ENCODE results near the gene NEAT1.

Gene NEAT1

GRCh38 chr11:65489035-65489705, 66.6 kb downstream of the NEAT1 start:
- peak overlapping the region; percentile 58 for H3K4me3 ChIP-seq (ENCODE audit: low read length)

DNA sequence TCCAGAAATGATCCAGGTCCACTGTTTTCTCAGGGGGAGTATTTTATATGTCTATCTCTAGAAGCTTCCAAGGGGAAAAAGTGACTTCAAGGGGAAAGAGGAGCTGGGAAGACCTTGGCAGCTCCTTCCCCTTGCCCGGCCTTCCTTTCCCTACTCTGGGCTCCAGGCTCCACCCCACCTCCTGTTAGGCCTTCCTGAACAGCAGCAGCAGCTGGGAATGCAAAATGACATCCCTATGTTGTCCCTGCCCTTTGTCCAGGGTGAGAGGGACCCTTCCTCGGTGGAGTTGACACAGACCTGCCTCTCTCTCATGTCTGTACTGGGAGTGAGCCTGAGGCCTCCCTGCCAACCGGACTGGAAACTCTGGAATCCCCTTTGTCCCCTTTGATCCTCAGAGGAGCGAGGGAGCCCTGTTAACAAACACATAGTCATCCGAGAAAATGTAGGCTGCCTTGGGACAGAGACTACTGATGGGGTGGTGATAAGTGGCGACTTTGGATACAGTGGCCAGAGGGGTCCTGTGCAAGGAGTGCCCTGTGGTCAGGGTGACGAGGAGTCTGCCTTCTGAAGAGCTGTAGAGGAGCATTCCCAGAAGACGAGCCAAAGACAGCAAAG, 67.2 kb downstream of the NEAT1 start:
- Histone ChIP-seq H3K27me3 (replicated peaks; ENCODE audit: control insufficient read depth, insufficient read depth, low read length) (no peaks in the 10 kb centered on the region), H3K9me3 (ENCODE audit: control insufficient read depth, low read length) (no peaks in the 10 kb centered on the region), H3K4me1 (ENCODE audit: control insufficient read depth, insufficient read depth, low read length) (peaks cover 95% of the 10 kb centered on the region), H3K9ac (ENCODE audit: low read length) (peak overlapping the region; percentile 94), H3K4me3 (ENCODE audit: low read length) (peak overlapping the region; percentile 23), H3K36me3 (ENCODE audit: control insufficient read depth, insufficient read depth, low read length, severe bottlenecking) (no peaks in the 10 kb centered on the region)
- DNase-seq (ENCODE audit: low read depth) = peak; percentile 63

More at GRCh38 chr11:65489035-65489705, 66.6 kb downstream of the NEAT1 start:
- H3K4me1 ChIP-seq (ENCODE audit: control insufficient read depth, insufficient read depth, low read length) = peaks cover 93% of the 10 kb centered on the region
- no peaks in the 10 kb centered on the region for H3K9me3 ChIP-seq (ENCODE audit: control insufficient read depth, low read length)
- peak overlapping the region; percentile 94 for H3K9ac ChIP-seq (ENCODE audit: low read length)
- no peaks in the 10 kb centered on the region for H3K27me3 ChIP-seq (replicated peaks; ENCODE audit: control insufficient read depth, insufficient read depth, low read length)
- no peaks in the 10 kb centered on the region for H3K36me3 ChIP-seq (ENCODE audit: control insufficient read depth, insufficient read depth, low read length, severe bottlenecking)
- peak; percentile 86 for DNase-seq (ENCODE audit: low read depth)

- Histone ChIP-seq H3K4me1 (ENCODE audit: control insufficient read depth, insufficient read depth, low read length) (peaks cover 92% of the 10 kb centered on the region), H3K9me3 (ENCODE audit: control insufficient read depth, low read length) (no peaks in the 10 kb centered on the region), H3K9ac (ENCODE audit: low read length) (peak overlapping the region; percentile 94), H3K4me3 (ENCODE audit: low read length) (peak overlapping the region; percentile 71), H3K36me3 (ENCODE audit: control insufficient read depth, insufficient read depth, low read length, severe bottlenecking) (no peaks in the 10 kb centered on the region), H3K27me3 (replicated peaks; ENCODE audit: control insufficient read depth, insufficient read depth, low read length) (no peaks in the 10 kb centered on the region)
- DNase-seq (ENCODE audit: low read depth) = peak; percentile 24
Measured at GRCh38 chr11:65491163-65491465, 68.5 kb downstream of the NEAT1 start.

DNA sequence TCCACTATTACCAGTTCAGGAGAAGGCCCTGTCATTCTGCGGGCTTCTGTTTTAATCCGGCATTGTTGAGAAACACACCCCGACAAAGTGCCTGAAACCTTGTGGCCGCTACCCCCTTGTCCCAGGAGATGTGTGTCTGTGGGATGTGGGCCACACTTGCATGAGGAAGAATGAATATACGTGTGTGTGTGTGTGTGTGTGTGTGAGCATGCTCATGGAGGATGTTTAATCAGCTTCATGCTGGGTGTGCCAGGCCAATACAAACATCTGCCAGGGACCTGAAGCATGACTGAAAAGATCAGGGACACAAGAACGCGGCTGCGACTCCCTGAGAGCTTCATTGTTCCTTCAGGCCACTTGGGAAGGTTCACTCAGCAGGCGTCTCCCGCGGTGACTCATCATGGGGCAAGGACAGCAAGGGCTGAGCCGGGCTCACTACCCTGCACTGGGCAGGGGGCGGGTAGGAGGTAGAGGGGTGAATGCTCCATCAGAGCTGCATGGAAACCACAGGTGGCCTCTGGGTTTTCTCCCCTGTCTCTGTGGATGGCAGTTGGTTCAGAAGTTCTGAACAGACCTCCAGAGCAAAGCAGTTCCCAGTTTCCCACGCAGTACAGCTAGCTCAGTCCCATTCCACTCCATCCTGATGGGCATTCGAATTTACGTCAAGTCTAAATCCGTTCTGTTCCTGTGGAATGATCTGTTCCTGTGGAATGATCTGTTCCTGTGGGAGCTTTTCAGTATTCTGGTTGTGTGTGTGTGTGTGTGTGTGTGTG, 69.2 kb downstream of the NEAT1 start:
- peak; percentile 94 for DNase-seq (ENCODE audit: low read depth)
- Histone ChIP-seq H3K9me3 (ENCODE audit: control insufficient read depth, low read length) (no peaks in the 10 kb centered on the region), H3K27me3 (replicated peaks; ENCODE audit: control insufficient read depth, insufficient read depth, low read length) (no peaks in the 10 kb centered on the region), H3K4me1 (ENCODE audit: control insufficient read depth, insufficient read depth, low read length) (peaks cover 92% of the 10 kb centered on the region), H3K36me3 (ENCODE audit: control insufficient read depth, insufficient read depth, low read length, severe bottlenecking) (no peaks in the 10 kb centered on the region), H3K9ac (ENCODE audit: low read length) (peak overlapping the region; percentile 94), H3K4me3 (ENCODE audit: low read length) (peak overlapping the region; percentile 71)

DNA sequence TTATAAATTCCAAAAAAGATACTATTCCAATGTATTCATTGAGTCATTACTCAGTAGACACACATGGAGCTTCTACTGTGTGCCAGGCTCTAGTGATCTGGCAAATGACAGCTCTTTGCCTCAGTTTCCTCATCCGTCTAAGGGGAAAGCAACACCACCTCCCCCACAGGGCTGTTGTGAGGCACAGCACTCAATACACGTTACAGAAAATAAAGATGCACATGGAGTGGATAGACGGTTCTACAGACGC, 69.7 kb downstream of the NEAT1 start:
- Histone ChIP-seq H3K27me3 (replicated peaks; ENCODE audit: control insufficient read depth, insufficient read depth, low read length) (no peaks in the 10 kb centered on the region), H3K4me1 (ENCODE audit: control insufficient read depth, insufficient read depth, low read length) (peaks cover 91% of the 10 kb centered on the region), H3K36me3 (ENCODE audit: control insufficient read depth, insufficient read depth, low read length, severe bottlenecking) (no peaks in the 10 kb centered on the region), H3K4me3 (ENCODE audit: low read length) (peak overlapping the region; percentile 71), H3K9me3 (ENCODE audit: control insufficient read depth, low read length) (no peaks in the 10 kb centered on the region), H3K9ac (ENCODE audit: low read length) (peak overlapping the region; percentile 94)
- DNase-seq (ENCODE audit: low read depth) = no peak

- Histone ChIP-seq H3K36me3 (ENCODE audit: control insufficient read depth, insufficient read depth, low read length, severe bottlenecking) (no peaks in the 10 kb centered on the region), H3K27me3 (replicated peaks; ENCODE audit: control insufficient read depth, insufficient read depth, low read length) (no peaks in the 10 kb centered on the region), H3K9ac (ENCODE audit: low read length) (peak overlapping the region; percentile 94), H3K4me1 (ENCODE audit: control insufficient read depth, insufficient read depth, low read length) (peaks cover 89% of the 10 kb centered on the region), H3K4me3 (ENCODE audit: low read length) (peak overlapping the region; percentile 71), H3K9me3 (ENCODE audit: control insufficient read depth, low read length) (no peaks in the 10 kb centered on the region)
- peak; percentile 82 for DNase-seq (ENCODE audit: low read depth)
Measured at GRCh38 chr11:65492637-65493366, 70.2 kb downstream of the NEAT1 start.

GRCh38 chr11:65493367-65494176, 71.0 kb downstream of the NEAT1 start:
- peak overlapping the region; percentile 71 for H3K4me3 ChIP-seq (ENCODE audit: low read length)
- H3K36me3 ChIP-seq (ENCODE audit: control insufficient read depth, insufficient read depth, low read length, severe bottlenecking) = no peaks in the 10 kb centered on the region
- H3K4me1 ChIP-seq (ENCODE audit: control insufficient read depth, insufficient read depth, low read length) = peaks cover 82% of the 10 kb centered on the region
- peak overlapping the region; percentile 94 for H3K9ac ChIP-seq (ENCODE audit: low read length)
- no peaks in the 10 kb centered on the region for H3K27me3 ChIP-seq (replicated peaks; ENCODE audit: control insufficient read depth, insufficient read depth, low read length)
- no peaks in the 10 kb centered on the region for H3K9me3 ChIP-seq (ENCODE audit: control insufficient read depth, low read length)
- DNase-seq (ENCODE audit: low read depth) = peak; percentile 89
